Motor neuron (in vitro differentiated cells): ENCODE data around the gene CCDC83. TPM values are rescaled to one million over a fixed set of nuclear protein-coding genes. Genes with fewer than 3 reads are reported as not detected.
"Not testable (repeated sequence)": the region's sequence is repeated elsewhere in the genome, so short reads cannot be mapped to it uniquely, and the experiment has no call there.

Source experiments
- ATAC-seq, 8 experiments: fragments of 200-7000 bp; cut with Tn5 transposase; replicated peaks in 6 of 8; 2 replicates each; pipeline ENCODE4 v1.8.0; 2021; ENCODE audit warnings: mild to moderate bottlenecking in 8 of 8, moderate library complexity in 8 of 8
- H3K27ac ChIP-seq, 2 donors: fragments of 250-450 bp; sonication (Bioruptor Pico); 2 replicates each; pipeline ENCODE4 v1.9.0; 2021; ENCODE audit warnings: antibody characterized with exemption in 2 of 2, mild to moderate bottlenecking in 2 of 2, moderate library complexity in 1 of 2
- H3K4me1 ChIP-seq, 2 donors: fragments of 250-450 bp; sonication (Bioruptor Pico); replicated peaks in 1 of 2; 2 replicates each; pipeline ENCODE4 v1.6.1; 2021; ENCODE audit warnings: antibody characterized with exemption in 2 of 2, mild to moderate bottlenecking in 2 of 2, moderate library complexity in 1 of 2
- H3K4me3 ChIP-seq, 5 donors: fragments of 250-450 bp; sonication (Bioruptor Pico); 2 replicates each; pipeline ENCODE4 v1.9.0; 2021; ENCODE audit warnings: antibody characterized with exemption in 5 of 5, mild to moderate bottlenecking in 5 of 5, moderate library complexity in 4 of 5
- WGBS, 10 experiments: fragments of 450-650 bp; shearing (Covaris generic); methylation state at CpG; one replicate each; pipeline ENCODE4 v1.0.0; 2022; 5-methylcytosine and 5-hydroxymethylcytosine counted together
- in situ Hi-C, 9 experiments: fragments of 400-800 bp; cut with MboI; loops; one replicate each; pipeline ENCODE4 v1.15.0; 2021; ENCODE audit warnings: low sequenced_read_pairs in 9 of 9, low pct_unique_long_range_greater_than_20kb in 2 of 9; ENCODE audit not compliant: unreplicated experiment in 9 of 9
- total RNA-seq, 8 experiments: library from RNA; unstranded; fragments of 300-600 nt; gene quantifications; 2 replicates each; pipeline versions ENCODE4 v1.2.3 to v1.2.4, GENCODE V29; 2022

CCDC83 gene
- total RNA-seq, 8 experiments from 2014 or later = not detected

- Histone ChIP-seq H3K27ac (no peak overlapping the region), H3K4me1 (no peaks in the 10 kb centered on the region), H3K4me3 (no peak overlapping the region)
- WGBS, 10 experiments = 67 to 100% (median 85%) methylated on average over 2 to 4 of the region's 4 CpGs
- in situ Hi-C loops = no loop called here
- no peak for ATAC-seq
These were observed 84.2 kb downstream of the CCDC83 start for GRCh38 chr11:85939099-85940015.

GRCh38 chr11:85941380-85941973 is 86.3 kb downstream of the CCDC83 start:
- 0 to 61% (median 55%) methylated on average over 1 to 6 of the region's 6 CpGs; no CpG with 5 or more reads in 4 of the 10 experiments for WGBS, 10 experiments
- peak in 3 of 8 experiments; percentile 58 to 88 (median 79) for ATAC-seq
- Histone ChIP-seq H3K4me1 (no peaks in the 10 kb centered on the region), H3K4me3 (no peak overlapping the region), H3K27ac (no peak overlapping the region)
- in situ Hi-C loops = no loop called here

GRCh38 chr11:85945296-85945695 is 90.1 kb downstream of the CCDC83 start:
- whole genome bisulfite sequencing, 10 experiments = 69 to 86% methylated on average over 1 to 2 of the region's 2 CpGs; no CpG with 5 or more reads in 8 of the 10 experiments
- Histone ChIP-seq H3K27ac (no peak overlapping the region), H3K4me3 (no peak overlapping the region), H3K4me1 (no peaks in the 10 kb centered on the region)
- no peak for ATAC-seq
- in situ Hi-C loops = no loop called here

DNA sequence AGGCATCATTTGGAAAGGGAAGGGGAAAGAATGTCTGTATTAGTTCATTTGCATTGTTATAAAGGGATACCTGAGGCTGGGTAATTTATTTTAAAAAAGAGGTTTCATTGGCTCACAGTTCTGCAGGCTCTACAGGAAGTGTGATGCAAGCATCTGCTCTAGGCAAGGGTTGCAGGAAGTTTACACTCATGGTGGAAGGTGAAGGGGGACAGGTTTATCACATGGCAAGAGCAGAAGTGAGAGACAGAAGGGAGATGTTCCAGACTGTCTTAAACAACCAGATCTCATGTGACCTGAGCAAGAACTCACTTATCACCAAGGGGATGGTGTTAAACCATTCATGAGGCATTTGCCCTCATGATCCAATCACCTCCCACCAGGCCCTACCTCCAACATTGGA is 90.6 kb downstream of the CCDC83 start:
- in situ Hi-C loops = no loop called here

DNA sequence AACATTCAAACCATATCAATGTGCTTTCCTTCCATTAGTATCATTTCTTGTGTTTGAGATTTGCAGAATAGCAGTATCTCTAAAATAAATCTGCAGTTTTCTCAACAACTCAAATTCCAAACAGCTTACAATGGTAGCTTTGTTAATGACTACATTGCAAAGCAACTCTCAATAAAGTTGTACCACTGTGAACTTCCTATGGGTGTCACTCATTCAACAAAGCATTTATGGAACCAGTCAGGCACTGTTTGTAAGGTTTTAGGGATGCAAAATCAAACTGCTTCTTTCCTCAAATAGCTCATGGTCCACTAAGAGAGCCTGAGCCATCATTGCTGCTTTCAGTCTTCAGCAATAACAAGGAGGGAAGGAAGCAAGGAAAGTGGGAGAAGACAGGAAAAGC is 91.0 kb downstream of the CCDC83 start:
- no peak overlapping the region for H3K4me3 ChIP-seq
- ATAC-seq = no peak
- in situ Hi-C loops = no loop called here
- H3K4me1 ChIP-seq = no peaks in the 10 kb centered on the region
- H3K27ac ChIP-seq = no peak overlapping the region

More for the DNA sequence above, 90.6 kb downstream of the CCDC83 start:
- no peak overlapping the region for H3K27ac ChIP-seq
- no peaks in the 10 kb centered on the region for H3K4me1 ChIP-seq
- ATAC-seq = no peak
- H3K4me3 ChIP-seq = no peak overlapping the region

DNA sequence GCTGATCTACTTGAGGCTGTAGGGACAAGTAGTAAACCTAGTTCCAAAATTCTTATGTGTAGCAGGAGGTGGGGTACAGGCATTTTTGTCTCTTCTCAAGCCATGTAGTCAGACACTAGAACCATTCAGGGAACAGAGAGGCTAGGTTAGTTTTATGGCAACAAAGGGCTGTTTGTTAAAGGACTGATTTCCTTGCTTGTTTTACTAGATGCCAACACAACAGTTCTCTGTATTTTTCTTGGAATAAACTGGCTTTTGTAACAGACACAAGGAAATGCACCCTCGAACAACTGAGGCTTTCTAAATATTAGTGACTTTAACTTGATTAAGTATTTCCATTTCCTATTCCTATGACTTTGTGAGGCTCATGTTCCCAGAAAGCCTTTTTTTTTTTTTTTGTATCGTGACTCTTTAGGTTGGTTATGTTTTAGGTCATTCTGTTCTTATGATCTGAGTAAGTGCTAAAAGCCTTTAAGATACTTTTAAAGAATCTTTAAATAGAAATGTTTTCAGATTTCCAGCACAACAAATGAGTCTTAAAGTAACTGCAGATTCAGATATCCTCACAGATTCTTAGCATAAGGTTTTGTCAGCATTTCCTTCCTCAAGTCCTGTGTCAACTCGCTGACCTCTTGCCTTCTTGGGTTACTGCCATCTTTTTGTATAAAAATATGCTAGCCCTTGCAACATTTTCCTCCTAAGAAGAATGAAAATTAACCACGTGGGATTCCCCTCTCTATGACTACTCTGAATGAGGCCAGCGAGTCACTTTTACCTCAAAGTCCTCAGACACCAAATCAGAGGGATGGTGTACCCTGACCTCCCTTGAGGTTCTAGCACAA is 92.5 kb downstream of the CCDC83 start:
- H3K27ac ChIP-seq = no peak overlapping the region
- H3K4me3 ChIP-seq = no peak overlapping the region
- ATAC-seq = peak in 3 of 8 experiments; percentile 9 to 65 (median 63)
- in situ Hi-C loops = no loop called here
- H3K4me1 ChIP-seq = no peaks in the 10 kb centered on the region
- WGBS, 10 experiments = 9 to 88% (median 66%) methylated on average over 2 to 5 of the region's 5 CpGs

DNA sequence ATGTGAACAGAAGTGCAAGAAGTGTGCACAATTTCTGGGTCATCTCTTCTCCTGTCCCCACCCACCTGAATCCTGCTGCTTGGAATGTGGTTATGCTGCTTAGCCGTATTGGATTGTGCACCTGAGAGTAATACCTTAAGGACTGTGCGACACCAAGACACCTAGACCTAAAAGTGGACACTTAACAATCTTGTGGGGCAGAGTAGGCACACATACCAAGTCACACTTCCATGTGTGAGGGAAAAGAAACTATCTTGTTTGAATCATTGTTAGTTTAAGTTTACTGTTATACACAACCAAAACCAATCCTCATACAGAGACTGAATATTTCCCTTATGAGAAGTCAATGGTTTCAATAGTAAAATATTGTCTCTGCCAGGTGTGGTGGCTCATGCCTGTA is 93.7 kb downstream of the CCDC83 start:
- H3K4me1 ChIP-seq = no peaks in the 10 kb centered on the region
- WGBS, 10 experiments = 82 to 100% (median 100%) methylated on average over 1 to 2 of the region's 2 CpGs; no CpG with 5 or more reads in 3 of the 10 experiments
- no peak for ATAC-seq
- in situ Hi-C loops = no loop called here
- no peak overlapping the region for H3K27ac ChIP-seq
- no peak overlapping the region for H3K4me3 ChIP-seq

- Histone ChIP-seq H3K4me3 (no peak overlapping the region), H3K27ac (no peak overlapping the region), H3K4me1 (no peaks in the 10 kb centered on the region)
- in situ Hi-C loops = no loop called here
- no peak for ATAC-seq
- WGBS, 10 experiments = 86 to 100% (median 100%) methylated on average over 1 of the region's 1 CpG; no CpG with 5 or more reads in 4 of the 10 experiments
These were observed 94.6 kb downstream of the CCDC83 start for GRCh38 chr11:85949798-85950197.

DNA sequence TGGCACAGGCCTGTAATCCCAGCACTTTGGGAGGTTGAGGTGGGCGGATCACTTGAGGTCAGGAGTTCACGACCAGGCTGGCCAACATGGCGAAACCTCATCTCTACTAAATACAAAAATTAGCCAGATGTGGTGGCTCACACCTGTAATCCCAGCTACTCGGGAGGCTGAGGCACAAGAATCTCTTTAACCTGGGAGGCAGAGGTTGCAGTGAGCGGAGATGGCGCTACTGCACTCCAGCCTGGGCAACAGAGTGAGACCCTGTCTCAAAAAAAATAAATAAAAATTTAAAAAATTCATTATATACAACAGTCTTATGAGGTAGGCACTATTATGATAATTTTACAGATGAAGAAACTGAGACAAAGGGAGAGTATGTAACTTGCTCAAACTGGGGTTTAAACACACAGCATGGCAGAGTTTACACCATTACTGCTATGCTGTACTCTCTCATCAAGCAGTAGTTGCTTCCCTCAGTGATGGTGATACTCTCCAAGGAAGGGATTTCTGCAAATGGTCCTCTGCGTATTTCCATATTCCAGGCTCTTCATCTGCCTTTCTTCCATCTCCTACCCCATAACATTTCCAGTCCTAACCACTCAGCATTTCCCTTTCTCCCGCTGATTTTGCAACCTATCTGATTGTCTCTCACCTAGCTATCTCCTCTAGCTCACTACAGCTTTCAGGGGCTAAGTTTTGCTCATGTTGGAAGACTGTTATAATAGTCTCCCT is 95.3 kb downstream of the CCDC83 start:
- H3K27ac ChIP-seq = no peak overlapping the region
- peaks cover 0 to 4% of the 10 kb centered on the region in 2 donors for H3K4me1 ChIP-seq
- in situ Hi-C loops = no loop called here
- no peak overlapping the region for H3K4me3 ChIP-seq
- ATAC-seq = peak in 1 of 8 experiments; percentile 23
- 61 to 100% (median 98%) methylated on average over 1 to 7 of the region's 8 CpGs; no CpG with 5 or more reads in 2 of the 10 experiments for WGBS, 10 experiments

DNA sequence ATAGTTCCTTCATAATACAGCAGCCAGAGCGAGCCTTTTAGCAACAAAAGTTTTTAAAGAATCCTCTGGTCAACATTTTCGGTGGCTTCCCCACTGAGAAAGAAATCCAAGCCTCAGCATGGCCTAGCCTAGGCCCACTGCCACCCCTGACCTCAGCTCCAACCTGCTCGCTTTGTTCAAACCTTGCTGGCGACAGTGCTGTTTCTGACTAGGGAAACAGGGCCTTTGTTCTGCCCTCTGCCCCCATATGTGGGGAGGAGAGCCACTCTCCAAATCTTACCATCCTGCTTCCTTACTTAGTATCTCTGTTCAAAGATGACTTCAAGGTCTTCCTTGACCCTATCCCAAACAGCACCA is 95.8 kb downstream of the CCDC83 start:
- H3K4me3 ChIP-seq = no peak overlapping the region
- peak in 1 of 8 experiments; percentile 21 for ATAC-seq
- H3K27ac ChIP-seq = no peak overlapping the region
- in situ Hi-C loops = no loop called here
- peaks cover 0 to 9% of the 10 kb centered on the region in 2 donors for H3K4me1 ChIP-seq
- WGBS, 10 experiments = 60 to 100% (median 100%) methylated on average over 1 to 4 of the region's 4 CpGs; no CpG with 5 or more reads in 2 of the 10 experiments

- WGBS, 10 experiments = 94 to 100% (median 100%) methylated on average over 1 to 3 of the region's 3 CpGs; no CpG with 5 or more reads in 2 of the 10 experiments
- in situ Hi-C loops = no loop called here
- Histone ChIP-seq H3K4me3 (no peak overlapping the region), H3K27ac (no peak overlapping the region), H3K4me1 (peaks cover 0 to 15% of the 10 kb centered on the region in 2 donors)
- no peak for ATAC-seq
These were observed 96.4 kb downstream of the CCDC83 start for GRCh38 chr11:85951428-85952107.

DNA sequence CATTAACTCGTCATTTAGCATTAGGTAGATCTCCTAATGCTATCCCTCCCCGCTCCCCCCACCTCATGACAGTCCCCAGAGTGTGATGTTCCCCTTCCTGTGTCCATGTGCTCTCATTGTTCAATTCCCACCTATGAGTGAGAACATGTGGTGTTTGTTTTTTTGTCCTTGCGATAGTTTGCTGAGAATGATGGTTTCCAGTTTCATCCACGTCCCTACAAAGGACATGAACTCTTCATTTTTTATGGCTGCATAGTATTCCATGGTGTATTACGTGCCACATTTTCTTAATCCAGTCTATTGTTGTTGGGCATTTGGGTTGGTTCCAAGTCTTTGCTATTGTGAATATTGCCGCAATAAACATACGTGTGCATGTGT is 96.9 kb downstream of the CCDC83 start:
- ATAC-seq, H3K27ac ChIP-seq, in situ Hi-C loops, H3K4me3 ChIP-seq: not testable (repeated sequence)
- 100% methylated on average over 1 of the region's 7 CpGs; no CpG with 5 or more reads in 9 of the 10 experiments for WGBS, 10 experiments
- peaks cover 0 to 17% of the 10 kb centered on the region in 2 donors for H3K4me1 ChIP-seq
